ENCODE measurements around the gene HK1. TPM values are rescaled to one million over a fixed set of nuclear protein-coding genes. Genes with fewer than 3 reads are reported as not detected.
"Not testable (repeated sequence)": the region's sequence is repeated elsewhere in the genome, so short reads cannot be mapped to it uniquely, and the experiment has no call there.

Gene HK1
- total RNA-seq, 2 donors from 2014 or later, result 186 to 228 TPM

DNA sequence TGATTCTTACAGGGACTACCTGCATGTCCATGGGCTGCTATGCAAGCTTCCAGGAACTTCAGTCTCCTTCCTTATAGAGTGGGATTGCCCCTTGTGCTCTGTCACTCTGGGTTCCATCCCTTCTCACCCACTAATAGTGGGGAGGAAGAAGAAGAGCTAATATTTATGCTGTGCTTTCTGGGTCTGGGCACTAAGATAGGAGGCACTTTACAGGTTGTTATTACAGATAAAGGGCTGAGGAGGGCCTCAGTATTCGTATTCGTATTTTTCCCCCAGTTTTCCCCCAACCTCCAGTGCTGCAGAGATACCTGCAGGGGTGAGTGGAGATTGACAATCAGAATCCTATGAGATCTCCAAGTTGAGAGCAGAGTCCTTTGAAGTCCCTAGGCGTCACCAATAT lies 14.2 kb downstream of the HK1 start:
- Histone ChIP-seq H3K27ac (no peak overlapping the region), H3K36me3 (no peaks in the 10 kb centered on the region), H3K9me3 (no peaks in the 10 kb centered on the region), H3K4me3 (no peak overlapping the region), H3K4me1 (peaks cover 0 to 4% of the 10 kb centered on the region in 2 donors), H3K27me3 (no peaks in the 10 kb centered on the region)
- DNase-seq (ENCODE audit: low spot score), result no peak
- TF ChIP-seq CTCF (IDR thresholded peaks at IDR 0.05), result no peak

DNA sequence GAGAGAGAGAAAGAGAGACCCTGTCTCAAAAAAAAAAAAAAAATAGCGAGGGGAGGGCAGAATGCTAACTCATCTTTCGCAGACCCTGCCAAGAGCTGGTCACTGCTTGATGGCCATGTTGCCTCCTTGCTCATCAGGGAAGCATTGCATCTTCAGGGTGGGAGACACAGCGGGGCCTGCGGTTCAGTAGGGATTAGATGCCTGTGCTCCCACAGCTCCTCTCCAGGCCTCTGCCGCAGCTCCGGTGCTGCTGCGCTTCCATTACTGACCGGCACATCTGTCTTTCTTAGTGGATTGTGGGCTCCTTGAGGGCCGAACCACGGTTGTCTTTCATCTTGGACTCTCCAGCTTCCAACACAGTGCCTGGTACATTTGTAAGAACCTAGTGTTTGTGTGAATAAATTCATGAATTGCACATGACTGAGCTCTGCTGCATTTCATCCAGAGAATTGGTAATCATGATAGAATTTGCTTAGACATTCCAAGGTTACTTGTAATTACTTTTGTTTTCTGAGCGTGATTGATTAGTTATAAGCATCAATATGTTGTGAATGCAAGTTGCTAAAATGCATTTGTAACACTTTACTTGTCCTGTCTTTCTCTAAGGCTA lies 16.8 kb downstream of the HK1 start:
- TF ChIP-seq CTCF (IDR thresholded peaks at IDR 0.05), result no peak
- H3K27ac ChIP-seq, result no peak overlapping the region
- no peak overlapping the region for H3K4me3 ChIP-seq
- DNase-seq (ENCODE audit: low spot score), result no peak
- no peaks in the 10 kb centered on the region for H3K36me3 ChIP-seq
- H3K27me3 ChIP-seq, result no peaks in the 10 kb centered on the region
- H3K4me1 ChIP-seq, result peaks cover 0 to 4% of the 10 kb centered on the region in 2 donors
- no peaks in the 10 kb centered on the region for H3K9me3 ChIP-seq

GRCh38 chr10:69303632-69304051 lies 25.3 kb downstream of the HK1 start:
- no peaks in the 10 kb centered on the region for H3K4me1 ChIP-seq
- no peak overlapping the region for H3K27ac ChIP-seq
- TF ChIP-seq CTCF (IDR thresholded peaks at IDR 0.05), result no peak
- DNase-seq (ENCODE audit: low spot score), result no peak
- H3K36me3 ChIP-seq, result no peaks in the 10 kb centered on the region
- H3K4me3 ChIP-seq, result no peak overlapping the region
- no peaks in the 10 kb centered on the region for H3K27me3 ChIP-seq
- H3K9me3 ChIP-seq, result peaks cover 0 to 7% of the 10 kb centered on the region in 2 donors

- Histone ChIP-seq H3K9me3 (peaks cover 0 to 7% of the 10 kb centered on the region in 2 donors), H3K27ac (no peak overlapping the region), H3K4me1 (peaks cover 0 to 5% of the 10 kb centered on the region in 2 donors), H3K27me3 (no peaks in the 10 kb centered on the region), H3K4me3 (no peak overlapping the region), H3K36me3 (no peaks in the 10 kb centered on the region)
- no peak for TF ChIP-seq CTCF (IDR thresholded peaks at IDR 0.05)
- DNase-seq (ENCODE audit: low spot score), result no peak
Observed at GRCh38 chr10:69306421-69306820, 28.1 kb downstream of the HK1 start.

DNA sequence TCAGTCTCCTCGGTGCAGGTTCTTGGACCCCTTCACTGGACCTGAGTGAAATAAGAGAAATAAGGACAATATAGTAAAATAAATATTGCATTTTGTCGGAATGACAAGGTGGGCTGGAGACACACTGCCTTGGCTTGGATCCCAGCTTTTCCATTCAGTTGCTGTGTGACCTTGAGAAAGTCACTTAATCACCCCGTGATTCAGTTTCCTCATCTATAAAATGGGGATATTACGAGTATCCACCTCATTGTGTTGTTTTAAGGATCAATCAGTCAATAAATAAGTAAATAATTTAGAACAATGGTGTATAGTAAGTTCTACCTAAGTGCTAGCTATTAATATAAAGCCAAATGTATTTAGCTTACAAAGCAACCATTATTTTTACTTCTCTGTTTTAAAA lies 29.1 kb downstream of the HK1 start:
- DNase-seq (ENCODE audit: low spot score), result no peak
- H3K27ac ChIP-seq, result no peak overlapping the region
- H3K4me1 ChIP-seq, result peaks cover 0 to 9% of the 10 kb centered on the region in 2 donors
- H3K9me3 ChIP-seq, result no peaks in the 10 kb centered on the region
- H3K36me3 ChIP-seq, result no peaks in the 10 kb centered on the region
- H3K27me3 ChIP-seq, result no peaks in the 10 kb centered on the region
- H3K4me3 ChIP-seq, result no peak overlapping the region
- TF ChIP-seq CTCF (IDR thresholded peaks at IDR 0.05), result no peak

GRCh38 chr10:69308304-69308703 lies 30.0 kb downstream of the HK1 start:
- not testable (repeated sequence) for H3K27ac ChIP-seq

More at GRCh38 chr10:69308304-69308703, 30.0 kb downstream of the HK1 start:
- H3K4me1 ChIP-seq; H3K4me3 ChIP-seq; DNase-seq (ENCODE audit: low spot score); H3K27me3 ChIP-seq; H3K9me3 ChIP-seq; H3K36me3 ChIP-seq: not testable (repeated sequence)
